IMR-90 (cell line): ENCODE measurements around the gene COLEC12. TPM values are rescaled to one million over a fixed set of nuclear protein-coding genes. Genes with fewer than 3 reads are reported as not detected.

Source experiments
- ATAC-seq: fragments of 200-7000 bp; cut with Tn5 transposase; 2 replicates; pipeline ENCODE4 v1.9.1; 2020; ENCODE audit warnings: low read depth, mild to moderate bottlenecking, moderate library complexity
- BruUV-seq: library from RNA; stranded (reverse); fragments of 400-500 nt; replicated peaks from 2 replicates; lab custom pipeline; 2021; lab: Mats Ljungman, UMichigan
- CTCF ChIA-PET: fragments of 300-600 bp; formaldehyde crosslinking; extraction: SDS; loops from one replicate; lab custom pipeline; 2021; ENCODE audit warnings: antibody characterized with exemption; lab: Yijun Ruan, JAX
- POLR2A ChIA-PET: fragments of 300-600 bp; sonication (Branson Sonifier 250); formaldehyde crosslinking; loops from one replicate; lab custom pipeline; 2022; ENCODE audit warnings: antibody characterized with exemption; ENCODE audit not compliant: unreplicated experiment; lab: Charles Lee
- DNase-seq: peaks from one replicate; pipeline ENCODE4 v3.0.0; 2013
- H2AFZ ChIP-seq: replicated peaks from 2 replicates; pipeline ENCODE3; 2013; ENCODE audit warnings: low read length, mild to moderate bottlenecking; ENCODE audit not compliant: poor library complexity
- H2AK5ac ChIP-seq: 2 replicates; pipeline ENCODE4 v1.6.1; 2013; ENCODE audit warnings: low read depth, low read length, inconsistent platforms
- H2AK9ac ChIP-seq: replicated peaks from 2 replicates; pipeline ENCODE3; 2013; ENCODE audit warnings: mild to moderate bottlenecking, low read depth, low read length, moderate library complexity; ENCODE audit not compliant: poor library complexity
- H2BK120ac ChIP-seq: 2 replicates; pipeline ENCODE4 v1.6.1; 2013; ENCODE audit warnings: low read depth, low read length, inconsistent platforms
- H2BK15ac ChIP-seq: 3 replicates; pipeline ENCODE4 v1.6.1; 2013; ENCODE audit warnings: low read depth, low read length, inconsistent platforms
- H2BK20ac ChIP-seq: 2 replicates; pipeline ENCODE4 v1.6.1; 2013; ENCODE audit warnings: low read depth, mild to moderate bottlenecking, inconsistent platforms, low read length, moderate library complexity
- H2BK5ac ChIP-seq: 2 replicates; pipeline ENCODE4 v1.6.1; 2013; ENCODE audit warnings: mild to moderate bottlenecking, low read depth, low read length, inconsistent platforms; ENCODE audit not compliant: poor library complexity, severe bottlenecking
- H3K14ac ChIP-seq: replicated peaks from 2 replicates; pipeline ENCODE4 v1.6.1; 2013; ENCODE audit warnings: low read depth, low read length, inconsistent platforms
- H3K18ac ChIP-seq: 2 replicates; pipeline ENCODE4 v1.6.1; 2013; ENCODE audit warnings: low read depth, low read length, control low read depth
- H3K23ac ChIP-seq: 2 replicates; pipeline ENCODE4 v1.6.1; 2013; ENCODE audit warnings: low read depth, low read length, inconsistent platforms
- H3K27ac ChIP-seq: 2 replicates; pipeline ENCODE4 v1.5.1; 2013; ENCODE audit warnings: mild to moderate bottlenecking, control low read depth, low read length; ENCODE audit not compliant: insufficient read depth
- H3K27me3 ChIP-seq: 2 replicates; pipeline ENCODE4 v1.6.1; 2013; ENCODE audit warnings: low read length; ENCODE audit not compliant: control insufficient read depth, insufficient read depth
- H3K36me3 ChIP-seq: 2 replicates; pipeline ENCODE4 v1.6.1; 2013; ENCODE audit warnings: low read length, mixed read lengths; ENCODE audit not compliant: control insufficient read depth, insufficient read depth
- H3K4ac ChIP-seq: 2 replicates; pipeline ENCODE4 v1.6.1; 2013; ENCODE audit warnings: low read depth, low read length, inconsistent platforms
- H3K4me1 ChIP-seq: 2 replicates; pipeline ENCODE4 v1.6.1; 2013; ENCODE audit warnings: low read length, mixed read lengths; ENCODE audit not compliant: control insufficient read depth, insufficient read depth
- H3K4me2 ChIP-seq: 2 replicates; pipeline ENCODE4 v1.6.1; 2013; ENCODE audit warnings: low read depth, mild to moderate bottlenecking, control low read depth, low read length, moderate library complexity
- H3K4me3 ChIP-seq: 2 replicates; pipeline ENCODE4 v1.5.1; 2013; ENCODE audit warnings: low read depth, mild to moderate bottlenecking, control low read depth, low read length, moderate library complexity; ENCODE audit not compliant: insufficient read depth
- H3K56ac ChIP-seq: 2 replicates; pipeline ENCODE4 v1.6.1; 2013; ENCODE audit warnings: low read length, inconsistent platforms; ENCODE audit not compliant: insufficient read depth; ENCODE audit errors: extremely low read depth
- H3K79me1 ChIP-seq, 2 experiments: 2 replicates each; pipeline ENCODE4 v1.6.1; 2013; ENCODE audit warnings: low read length in 2 of 2, inconsistent platforms in 1 of 2, low read depth in 1 of 2
- H3K9ac ChIP-seq: 2 replicates; pipeline ENCODE4 v1.6.1; 2013; ENCODE audit warnings: low read depth, low read length, control low read depth
- H3K9me1 ChIP-seq: 2 replicates; pipeline ENCODE4 v1.6.1; 2013; ENCODE audit warnings: low read length, inconsistent platforms; ENCODE audit not compliant: insufficient read depth
- H3K9me3 ChIP-seq: 2 replicates; pipeline ENCODE4 v1.6.1; 2013; ENCODE audit warnings: low read length; ENCODE audit not compliant: control insufficient read depth, insufficient read depth
- H4K20me1 ChIP-seq: 2 replicates; pipeline ENCODE4 v1.6.1; 2013; ENCODE audit warnings: low read length, inconsistent platforms; ENCODE audit not compliant: insufficient read depth
- H4K5ac ChIP-seq: 2 replicates; pipeline ENCODE4 v1.6.1; 2013; ENCODE audit warnings: mild to moderate bottlenecking, low read depth, low read length, control low read depth
- H4K8ac ChIP-seq, 2 experiments: 2 replicates each; pipeline ENCODE4 v1.6.1; 2013; ENCODE audit warnings: low read depth in 2 of 2, low read length in 2 of 2, control low read depth in 1 of 2, inconsistent platforms in 1 of 2
- H4K91ac ChIP-seq: 2 replicates; pipeline ENCODE4 v1.6.1; 2013; ENCODE audit warnings: low read depth, low read length, inconsistent platforms; ENCODE audit not compliant: insufficient read depth
- CEBPB ChIP-seq: IDR thresholded peaks from 2 replicates; pipeline ENCODE4 v1.6.1; 2012; ENCODE audit warnings: low read depth, low read length, improper control_type of control experiment
- MXI1 ChIP-seq: IDR thresholded peaks from 2 replicates; pipeline ENCODE4 v1.6.1; 2012; ENCODE audit warnings: low read depth, mild to moderate bottlenecking, low read length, moderate library complexity, borderline replicate concordance
- WGBS, 2 experiments: methylation state at CpG; one replicate each; pipeline versions ENCODE4 v1.1.5 to v1.1.7; 2013; ENCODE audit warnings: missing lambda C conversion rate in 2 of 2; ENCODE audit not compliant: insufficient read length in 1 of 2; ENCODE audit errors: extremely low coverage in 2 of 2; 5-methylcytosine and 5-hydroxymethylcytosine counted together
- dilution Hi-C: fragments of 300-500 bp; cut with HindIII; formaldehyde crosslinking; loops from one replicate; pipeline ENCODE4 v1.14.3; 2018; ENCODE audit warnings: low sequenced_read_pairs; ENCODE audit not compliant: unreplicated experiment
- in situ Hi-C: fragments of 300-500 bp; cut with MboI; formaldehyde crosslinking; loops from 3 replicates; pipeline ENCODE4 v1.14.3; 2019; ENCODE audit warnings: low sequenced_read_pairs, inconsistent platforms, mixed read lengths
- intact Hi-C: fragments of 100-400 bp; cut with micrococcal nuclease; formaldehyde crosslinking; loops from 2 replicates; pipeline ENCODE4 v1.10.0; 2022
- polyA plus RNA-seq, 3 experiments: library from polyadenylated mRNA; depleted of rRNA; stranded (reverse); fragments of >200 nt; gene quantifications; 2 replicates each; pipeline ENCODE4 v1.2.3, GENCODE V29; 2012; ENCODE audit warnings: low replicate concordance in 1 of 3
- total RNA-seq: library from RNA; depleted of rRNA; stranded (reverse); fragments of >200 nt; gene quantifications from 2 replicates; pipeline ENCODE4 v1.2.3, GENCODE V29; 2012
- TF ChIP-seq, protein P1 (sequence below): fragments of 150-350 bp; IDR thresholded peaks from 2 replicates; pipeline ENCODE4 v1.6.1; 2017; ENCODE audit warnings: mild to moderate bottlenecking, antibody characterized with exemption, low read length, low read depth
- TF ChIP-seq, protein P2 (sequence below): conservative IDR thresholded peaks from 2 replicates; pipeline ENCODE4 v1.5.1; 2012; ENCODE audit warnings: mild to moderate bottlenecking, low read depth, low read length, improper control_type of control experiment

The COLEC12 gene
- total and polyA plus RNA-seq, 2 of the 4 experiments (the other 2 are of a cell fraction) = 1.0 to 2.3 TPM

DNA sequence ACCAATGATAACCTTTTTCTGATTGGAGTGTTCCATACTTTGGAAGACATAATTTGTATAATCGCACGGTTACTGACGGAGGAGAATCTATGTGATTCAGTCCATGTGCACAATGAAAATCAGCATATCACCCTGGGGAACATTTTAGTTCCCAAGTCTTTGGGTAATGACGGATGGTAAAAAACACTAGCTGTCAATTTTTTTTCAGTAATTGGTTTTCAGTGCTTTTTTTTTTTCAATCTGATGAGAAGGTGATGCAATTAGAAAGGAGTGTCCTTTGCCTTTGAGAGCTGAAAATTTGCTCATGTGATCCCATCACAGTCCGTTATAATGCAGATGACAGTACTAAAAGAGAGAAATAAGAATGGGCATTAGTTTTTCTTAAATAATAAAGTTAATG lies 180.8 kb downstream of the COLEC12 start:
- no peak overlapping the region for H2AK9ac ChIP-seq
- H3K9me1 ChIP-seq = peaks cover 3% of the 10 kb centered on the region; the same call in 1 of the 2 replicates
- H3K9me3 ChIP-seq = no peaks in the 10 kb centered on the region
- peaks cover 1% of the 10 kb centered on the region; the same call in 1 of the 2 replicates for H3K4me1 ChIP-seq
- H2BK5ac ChIP-seq = no peak overlapping the region
- no peak overlapping the region for H3K18ac ChIP-seq
- no peak overlapping the region for H3K9ac ChIP-seq
- no peak overlapping the region for H3K4me2 ChIP-seq
- ChIA-PET CTCF (no interaction called here), POLR2A (no interaction called here)
- no peak overlapping the region for H2BK120ac ChIP-seq
- in situ Hi-C loops (no loop called here), intact Hi-C loops (loop anchor here (5.0 kb wide), 1 partner anchor 178 kb away; no protein-coding TSS in a partner anchor), dilution Hi-C loops (no loop called here)
- no peaks in the 10 kb centered on the region for H3K36me3 ChIP-seq
- no peak overlapping the region for H4K5ac ChIP-seq
- no peak overlapping the region for H4K91ac ChIP-seq
- peaks cover 14% of the 10 kb centered on the region; the same call in 1 of the 2 replicates for H4K20me1 ChIP-seq
- no CpG with 5 or more reads among the region's 5 CpGs for WGBS, 2 experiments
- H3K4ac ChIP-seq = no peak overlapping the region
- no peak overlapping the region for H4K8ac ChIP-seq
- DNase-seq (no peak), ATAC-seq (no peak)
- no peak overlapping the region for H2BK20ac ChIP-seq
- H3K27me3 ChIP-seq = peaks cover 45% of the 10 kb centered on the region
- no peak overlapping the region for H2BK15ac ChIP-seq
- no peak overlapping the region for H3K23ac ChIP-seq
- no peak overlapping the region for H2AK5ac ChIP-seq
- no peaks in the 10 kb centered on the region for H3K79me1 ChIP-seq
- H2AFZ ChIP-seq = no peak overlapping the region
- no peak overlapping the region for H3K14ac ChIP-seq
- no TSS peak for BruUV-seq
- no peak overlapping the region for H3K4me3 ChIP-seq
- no peak overlapping the region for H3K56ac ChIP-seq
- no peak for TF ChIP-seq MXI1
- TF ChIP-seq, protein P1, sequence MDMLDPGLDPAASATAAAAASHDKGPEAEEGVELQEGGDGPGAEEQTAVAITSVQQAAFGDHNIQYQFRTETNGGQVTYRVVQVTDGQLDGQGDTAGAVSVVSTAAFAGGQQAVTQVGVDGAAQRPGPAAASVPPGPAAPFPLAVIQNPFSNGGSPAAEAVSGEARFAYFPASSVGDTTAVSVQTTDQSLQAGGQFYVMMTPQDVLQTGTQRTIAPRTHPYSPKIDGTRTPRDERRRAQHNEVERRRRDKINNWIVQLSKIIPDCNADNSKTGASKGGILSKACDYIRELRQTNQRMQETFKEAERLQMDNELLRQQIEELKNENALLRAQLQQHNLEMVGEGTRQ = no peak
- TF ChIP-seq CEBPB = no peak
- TF ChIP-seq, protein P2, sequence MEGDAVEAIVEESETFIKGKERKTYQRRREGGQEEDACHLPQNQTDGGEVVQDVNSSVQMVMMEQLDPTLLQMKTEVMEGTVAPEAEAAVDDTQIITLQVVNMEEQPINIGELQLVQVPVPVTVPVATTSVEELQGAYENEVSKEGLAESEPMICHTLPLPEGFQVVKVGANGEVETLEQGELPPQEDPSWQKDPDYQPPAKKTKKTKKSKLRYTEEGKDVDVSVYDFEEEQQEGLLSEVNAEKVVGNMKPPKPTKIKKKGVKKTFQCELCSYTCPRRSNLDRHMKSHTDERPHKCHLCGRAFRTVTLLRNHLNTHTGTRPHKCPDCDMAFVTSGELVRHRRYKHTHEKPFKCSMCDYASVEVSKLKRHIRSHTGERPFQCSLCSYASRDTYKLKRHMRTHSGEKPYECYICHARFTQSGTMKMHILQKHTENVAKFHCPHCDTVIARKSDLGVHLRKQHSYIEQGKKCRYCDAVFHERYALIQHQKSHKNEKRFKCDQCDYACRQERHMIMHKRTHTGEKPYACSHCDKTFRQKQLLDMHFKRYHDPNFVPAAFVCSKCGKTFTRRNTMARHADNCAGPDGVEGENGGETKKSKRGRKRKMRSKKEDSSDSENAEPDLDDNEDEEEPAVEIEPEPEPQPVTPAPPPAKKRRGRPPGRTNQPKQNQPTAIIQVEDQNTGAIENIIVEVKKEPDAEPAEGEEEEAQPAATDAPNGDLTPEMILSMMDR = no peak
- H3K27ac ChIP-seq = no peak overlapping the region
